CD4-positive, alpha-beta T cell treated with Interleukin-4 for 1 hour (primary cell): ENCODE data around the gene RBM33.
"Not testable (repeated sequence)": the region's sequence is repeated elsewhere in the genome, so short reads cannot be mapped to it uniquely, and the experiment has no call there.

Experiments
- DNase-seq, 2 donors: peaks; one replicate each; pipeline ENCODE4 v3.0.0-alpha.2; 2020 to 2022

The RBM33 gene

DNA sequence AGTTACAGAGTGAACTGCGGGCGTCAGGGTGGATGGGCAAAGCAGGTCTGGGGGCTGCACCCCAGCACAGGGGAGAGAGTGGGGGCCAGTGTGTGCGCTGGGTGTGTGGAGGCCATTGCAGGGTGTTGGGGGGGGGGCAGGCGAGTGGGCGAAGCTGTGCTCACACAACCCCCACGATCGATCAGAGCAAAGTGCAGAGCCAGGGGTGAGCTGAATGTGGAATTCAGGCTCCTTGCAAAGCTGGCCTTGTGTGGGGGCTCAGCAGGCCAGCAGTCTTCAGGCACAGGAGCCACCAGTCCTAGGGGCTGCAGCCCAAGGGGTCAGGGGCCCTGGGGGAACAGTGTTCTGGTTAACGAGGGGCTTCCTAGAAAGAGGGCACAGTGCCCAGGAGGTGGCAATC, 168.7 kb downstream of the RBM33 start:
- no peak for DNase-seq

DNA sequence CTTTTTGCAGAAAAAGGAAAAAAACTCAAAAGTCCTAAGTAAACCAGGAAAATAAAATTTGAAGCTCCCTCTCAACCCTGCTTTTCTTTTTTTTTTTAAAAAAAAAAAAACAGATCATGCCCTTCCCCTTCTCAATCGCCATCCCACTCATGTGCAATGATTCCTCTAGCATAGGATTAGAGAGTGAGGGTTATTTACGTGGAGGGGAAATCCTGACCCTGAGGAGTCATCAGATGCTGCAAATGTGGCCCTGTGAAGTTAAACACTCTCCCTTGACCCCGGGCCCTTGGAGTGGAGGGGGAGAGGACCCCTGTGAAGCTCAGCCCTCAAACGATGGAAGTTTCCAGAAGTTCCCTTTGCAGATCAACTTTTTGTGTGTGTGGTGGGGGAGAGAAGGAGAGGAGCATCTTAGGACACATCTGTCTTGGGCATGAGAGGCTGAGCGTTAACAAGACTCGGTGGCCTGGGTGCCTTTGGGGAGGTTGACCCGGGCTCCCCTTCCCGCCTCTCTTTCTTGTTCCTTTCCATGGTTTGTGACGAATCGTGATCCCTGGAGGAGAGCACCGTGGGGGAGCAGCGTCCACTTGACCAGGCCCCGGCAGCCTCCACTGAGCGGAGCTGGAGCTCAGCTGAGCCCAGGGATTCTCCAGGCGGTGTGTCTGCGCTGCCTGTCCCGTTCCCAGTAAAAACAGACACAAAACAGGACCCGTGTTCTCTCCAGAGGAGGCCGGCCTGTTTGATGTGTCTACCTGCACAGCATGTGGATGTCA, 169.3 kb downstream of the RBM33 start:
- DNase-seq, result no peak

DNA sequence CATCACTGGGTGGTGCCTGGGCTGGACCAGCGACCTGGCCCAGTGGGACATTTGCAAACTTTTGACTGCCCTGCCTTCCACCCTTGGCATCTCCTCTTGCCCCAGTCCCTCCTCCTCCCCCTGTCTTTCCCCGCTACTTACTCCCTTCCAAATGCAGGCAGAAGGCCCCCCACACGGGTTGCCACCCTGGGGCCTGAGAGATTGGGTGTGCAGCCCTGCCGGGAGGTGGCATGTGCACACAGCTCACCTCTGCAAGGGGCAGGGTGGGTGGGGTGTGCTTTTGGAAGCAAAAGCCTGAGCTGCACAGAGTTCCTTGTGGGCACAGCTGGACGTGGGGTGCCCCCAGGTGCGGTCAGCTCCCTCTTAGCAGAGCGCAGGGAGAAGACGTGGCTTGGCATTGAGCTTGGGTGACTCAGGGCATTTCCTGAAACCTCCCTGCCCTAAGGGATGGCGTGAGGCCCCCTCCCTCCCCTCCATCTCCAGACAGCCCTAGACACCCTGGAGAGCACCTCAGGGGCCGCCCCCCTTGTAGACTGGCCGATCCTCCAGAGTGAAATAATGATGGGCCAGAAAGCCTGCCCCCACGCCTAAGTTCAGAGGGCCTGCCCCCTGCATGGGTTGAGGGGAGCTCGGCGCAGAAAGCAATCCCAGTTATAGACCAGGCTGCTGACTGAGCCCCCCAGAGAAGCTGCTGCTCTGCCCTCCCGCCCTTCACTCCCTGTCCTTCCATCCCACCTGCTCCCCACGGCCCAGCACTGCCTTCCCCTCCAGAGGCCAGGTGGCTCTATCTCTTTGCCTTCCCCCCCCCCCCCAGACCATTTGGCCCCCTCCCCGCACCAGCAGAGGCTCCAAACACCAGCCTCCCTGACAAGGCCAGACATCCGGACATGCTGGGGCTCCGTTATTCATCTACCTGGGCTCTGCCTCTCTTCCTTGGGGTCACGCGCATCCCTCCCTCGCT, 170.1 kb downstream of the RBM33 start:
- DNase-seq, result no peak

DNA sequence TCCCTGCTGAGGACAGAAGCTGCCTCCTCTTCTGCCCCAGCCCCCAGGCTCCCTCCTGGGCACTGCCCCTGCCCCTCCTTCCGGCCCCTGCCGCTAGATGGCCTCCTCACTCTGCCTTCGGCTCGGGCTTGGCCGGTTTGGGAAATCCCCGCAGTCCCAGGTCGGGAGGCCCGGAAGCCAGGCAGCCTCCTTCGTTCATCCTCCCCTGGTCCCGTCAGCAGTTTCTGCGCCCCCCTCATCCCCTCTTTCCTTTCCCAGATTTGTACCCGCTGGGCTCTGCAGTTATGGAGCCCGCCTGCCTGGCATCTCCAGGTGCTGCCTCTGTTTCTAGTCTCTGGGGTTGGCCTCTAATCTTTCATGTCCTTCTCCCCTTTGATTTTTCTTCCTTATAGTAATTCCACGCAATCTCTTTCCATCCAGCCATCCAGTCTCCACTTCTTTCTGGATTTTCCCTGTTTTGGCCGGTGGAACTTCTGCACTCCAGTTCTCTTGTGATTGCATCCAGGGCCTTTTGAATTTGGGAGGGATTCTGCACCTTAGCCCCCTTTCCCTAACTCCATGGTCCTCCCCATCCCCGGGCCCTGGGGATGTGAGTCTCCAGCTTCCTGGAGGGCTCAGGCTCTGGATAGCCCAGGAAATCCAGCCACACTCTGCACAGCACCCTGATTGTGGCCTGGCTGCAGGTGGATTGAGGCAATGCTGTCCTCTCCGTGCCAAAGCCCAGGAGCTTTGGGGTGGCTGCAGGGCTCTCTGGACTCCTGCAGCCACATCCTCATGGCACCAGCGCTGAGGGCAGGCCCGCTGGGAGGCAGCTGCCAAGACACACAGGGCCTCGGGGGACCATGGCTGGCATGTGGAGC, 171.1 kb downstream of the RBM33 start:
- peak; percentile 40 to 49 for DNase-seq

DNA sequence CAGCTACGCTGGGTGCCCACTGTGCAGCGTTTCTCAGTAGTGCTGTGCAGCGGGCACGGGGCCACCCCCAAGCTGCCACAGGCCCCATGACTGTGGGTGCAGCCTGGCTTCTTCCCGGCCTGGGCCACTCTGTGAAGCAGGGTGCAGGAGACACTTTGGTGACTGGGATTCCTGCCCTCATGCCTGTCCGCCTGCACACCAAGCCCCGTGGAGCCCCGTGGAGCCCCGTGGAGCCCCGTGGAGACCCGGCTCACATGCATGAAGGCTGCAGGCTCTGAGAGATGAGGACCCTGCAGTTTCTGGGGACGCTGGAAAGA, 171.7 kb downstream of the RBM33 start:
- no peak for DNase-seq

DNA sequence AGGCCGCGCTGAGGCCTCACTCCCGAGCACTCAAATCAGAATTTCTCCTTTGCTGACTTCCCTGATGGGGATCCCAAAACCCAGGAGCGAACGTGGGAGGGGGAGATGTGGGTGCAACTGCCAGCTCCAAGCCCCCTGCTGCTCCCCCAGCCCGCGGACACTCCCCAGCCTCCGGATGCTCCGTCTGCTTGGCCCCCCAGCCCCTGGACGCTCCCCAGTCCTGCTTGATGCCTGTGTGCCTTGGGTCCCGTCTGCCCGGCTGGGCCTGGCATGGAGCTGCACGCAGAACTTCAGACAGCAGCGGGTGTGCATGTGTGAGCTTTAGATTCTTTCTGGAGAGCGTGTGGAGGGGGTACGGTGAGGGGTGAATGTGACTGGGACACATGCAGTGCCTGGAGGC, 172.5 kb downstream of the RBM33 start:
- no peak for DNase-seq

DNA sequence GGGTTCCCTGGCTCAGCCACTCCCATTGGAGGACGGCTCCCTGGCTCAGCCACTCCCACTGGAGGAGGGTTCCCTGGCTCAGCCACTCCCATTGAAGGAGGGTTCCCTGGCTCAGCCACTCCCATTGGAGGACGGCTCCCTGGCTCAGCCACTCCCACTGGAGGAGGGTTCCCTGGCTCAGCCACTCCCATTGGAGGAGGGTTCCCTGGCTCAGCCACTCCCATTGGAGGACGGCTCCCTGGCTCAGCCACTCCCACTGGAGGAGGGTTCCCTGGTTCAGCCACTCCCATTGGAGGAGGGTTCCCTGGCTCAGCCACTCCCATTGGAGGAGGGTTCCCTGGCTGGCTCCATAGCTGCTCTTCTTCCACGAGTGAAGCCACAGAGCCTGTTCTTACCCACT, 173.1 kb downstream of the RBM33 start:
- not testable (repeated sequence) for DNase-seq

DNA sequence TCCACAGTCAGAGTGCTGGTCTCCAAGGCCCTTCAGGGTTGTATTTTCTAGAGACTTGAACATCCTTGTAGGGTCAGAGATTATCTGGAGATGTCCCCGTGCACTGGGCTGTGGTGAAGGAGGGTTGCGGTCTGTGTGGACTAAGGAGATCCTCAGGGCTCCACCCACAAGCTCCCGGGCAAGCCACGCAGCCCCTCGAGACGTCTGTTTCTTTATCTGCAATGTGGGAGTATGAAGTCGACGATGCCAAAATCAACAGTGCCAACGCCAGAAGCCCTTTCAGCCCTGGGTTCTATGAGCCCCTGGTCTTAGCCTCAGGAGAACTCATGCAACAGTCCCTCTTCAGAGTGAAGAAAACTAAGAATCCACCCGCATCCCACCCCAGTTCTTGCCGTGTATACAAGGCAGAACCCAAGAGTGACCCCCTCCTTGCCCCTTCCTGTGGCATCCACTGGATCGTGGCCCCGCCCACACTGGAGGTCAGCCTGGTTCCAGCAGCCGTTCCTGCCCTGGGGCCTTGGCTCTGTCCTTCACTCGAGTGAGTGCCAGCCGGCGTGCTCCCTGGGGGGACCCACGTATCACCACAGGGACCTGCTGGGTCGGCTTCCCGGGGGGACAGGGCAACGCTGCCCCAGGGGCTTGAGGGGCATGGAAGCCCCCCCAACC, 173.8 kb downstream of the RBM33 start:
- no peak for DNase-seq

DNA sequence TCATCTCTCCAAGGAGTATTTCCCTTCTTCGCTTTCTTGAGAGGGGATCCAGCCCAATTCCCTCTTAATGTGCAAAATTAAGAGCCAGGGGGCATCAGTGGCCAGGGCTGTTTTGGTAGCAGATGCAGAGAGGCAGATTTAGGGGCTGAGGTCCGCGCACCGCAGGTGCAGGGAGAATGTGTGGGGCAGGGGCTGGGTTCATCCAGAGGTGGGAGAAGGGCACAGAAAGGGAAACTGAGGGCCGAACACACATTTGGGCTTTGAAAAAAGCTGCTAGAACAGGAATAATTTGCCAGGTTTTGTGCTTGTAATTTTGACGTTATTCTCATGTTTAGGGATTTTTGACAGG, 174.3 kb downstream of the RBM33 start:
- DNase-seq, result no peak

DNA sequence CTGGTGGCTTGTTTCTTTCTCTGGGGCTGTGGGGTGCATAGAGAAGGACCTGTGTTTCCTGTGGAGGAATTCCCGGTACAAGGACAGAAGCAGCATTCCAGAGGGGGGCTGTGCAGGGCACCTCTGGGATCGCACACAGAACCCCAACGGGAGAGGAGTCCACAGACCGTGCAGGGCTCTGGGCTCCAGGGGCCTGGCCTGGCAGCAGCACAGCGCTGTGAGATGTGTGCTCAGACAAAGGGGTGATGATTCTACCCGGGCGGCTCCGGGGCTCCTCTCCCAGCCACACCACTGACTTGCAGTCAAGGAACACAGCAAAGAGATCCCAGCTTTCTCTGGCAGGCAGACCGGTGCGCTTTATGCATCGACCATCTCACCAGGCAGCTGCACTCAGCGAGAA, 174.7 kb downstream of the RBM33 start:
- no peak for DNase-seq

DNA sequence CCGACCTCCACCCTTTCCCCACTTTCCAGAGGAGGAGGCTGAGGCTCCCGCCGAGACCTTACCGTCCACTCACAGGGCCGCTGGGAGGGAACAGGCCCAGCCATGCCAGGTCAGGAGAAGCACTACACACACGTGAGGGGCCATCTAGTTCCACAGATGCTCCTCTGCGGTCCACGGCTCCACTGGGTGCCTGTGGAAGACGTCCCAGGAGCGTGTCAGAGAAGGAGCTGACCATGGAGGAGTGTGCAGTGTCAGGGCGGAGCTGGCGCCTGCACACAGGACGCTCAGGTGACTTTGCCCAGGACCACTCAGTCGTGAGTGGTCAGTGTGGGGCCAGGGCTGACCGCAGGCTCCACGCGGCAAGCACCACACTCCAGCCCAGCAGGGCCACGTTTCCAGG, 175.8 kb downstream of the RBM33 start:
- DNase-seq, result no peak

DNA sequence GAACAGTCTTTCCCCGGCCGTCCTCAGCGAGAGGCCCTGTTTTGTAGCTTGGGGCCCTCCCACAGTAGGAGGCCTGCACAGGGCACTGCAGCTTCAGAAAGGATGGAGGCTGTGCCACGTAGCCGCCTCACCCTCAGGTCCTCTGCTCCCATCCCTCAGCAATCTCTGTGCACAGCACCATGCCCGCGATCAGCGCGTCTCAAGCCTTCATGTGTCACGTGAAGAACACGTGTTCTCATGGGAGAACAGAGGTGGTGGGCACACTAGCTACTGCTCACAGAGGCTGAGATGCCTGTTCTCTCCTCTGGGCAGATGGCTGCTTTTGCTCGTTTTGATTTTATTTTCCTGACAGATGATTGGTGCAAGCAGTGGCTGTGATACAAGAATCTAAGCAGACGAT, 176.3 kb downstream of the RBM33 start:
- DNase-seq, result no peak

DNA sequence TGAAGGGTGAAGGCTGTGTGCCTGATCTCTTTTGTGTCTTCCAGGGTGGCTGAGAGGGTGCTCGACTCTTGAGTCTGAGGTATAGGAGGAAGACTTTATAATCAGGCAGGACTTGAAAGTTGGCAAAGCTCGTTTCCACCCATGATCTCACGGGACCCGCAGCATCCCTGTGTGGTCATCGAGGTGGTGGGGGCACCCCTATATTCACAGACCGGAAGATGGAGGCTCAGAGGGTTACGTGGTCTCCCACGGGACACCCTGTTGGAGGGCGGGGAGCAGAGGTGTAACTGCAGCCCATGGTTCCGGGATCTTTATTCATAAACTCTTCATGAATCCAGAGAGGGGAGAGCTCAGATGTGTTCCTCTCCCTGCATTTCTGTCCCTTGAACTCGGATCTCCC, 177.4 kb downstream of the RBM33 start:
- DNase-seq, result no peak

DNA sequence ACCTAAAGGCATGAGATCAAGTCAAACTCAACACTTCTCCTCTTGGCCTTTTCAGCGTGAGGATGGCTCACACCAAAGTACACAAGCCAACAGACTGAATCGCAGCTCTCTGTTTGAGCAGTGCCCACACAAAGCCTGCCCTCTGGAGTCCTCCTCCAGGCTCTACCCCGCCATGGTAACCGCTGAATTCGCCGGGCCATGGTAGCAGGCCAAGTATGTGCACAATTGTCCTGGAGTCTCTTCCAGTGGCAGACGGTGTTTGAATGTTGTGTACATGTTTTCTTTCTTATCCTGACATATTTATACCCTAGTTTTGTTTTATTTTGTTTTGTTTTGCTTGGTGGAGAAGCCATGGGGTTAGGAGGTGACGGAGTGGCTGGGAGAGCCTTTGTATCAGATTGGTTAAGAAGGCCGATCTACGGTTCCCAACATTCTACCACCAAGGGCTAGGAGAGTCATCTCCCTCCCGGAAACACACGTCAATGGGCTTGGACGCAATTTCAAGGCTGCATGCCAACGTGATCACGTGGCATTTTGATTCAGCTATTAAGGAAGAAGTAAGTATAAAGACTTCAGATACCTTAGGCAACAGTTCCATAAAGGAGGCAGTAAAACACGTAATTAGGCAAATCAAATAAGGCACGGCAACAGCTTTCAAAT, 179.9 kb downstream of the RBM33 start:
- DNase-seq, result no peak

DNA sequence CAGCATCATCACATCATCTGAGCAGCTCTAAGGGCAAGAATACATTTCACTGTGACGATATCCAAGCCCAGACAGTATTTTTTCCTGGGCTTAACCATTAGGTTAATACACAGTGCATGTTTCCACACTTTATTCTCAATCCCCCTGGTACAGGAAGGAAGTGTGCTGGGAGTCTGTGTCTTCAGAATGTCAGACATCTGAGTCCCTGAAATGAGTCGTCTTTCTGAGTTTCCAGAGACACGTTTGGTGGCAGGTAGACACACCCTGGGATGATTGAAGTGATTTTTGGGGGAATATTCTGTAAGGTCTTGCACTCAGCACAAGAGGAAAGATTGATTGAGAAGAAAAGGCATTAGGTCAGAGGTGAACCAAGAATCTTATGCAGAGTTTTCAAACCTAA, 180.9 kb downstream of the RBM33 start:
- no peak for DNase-seq

DNA sequence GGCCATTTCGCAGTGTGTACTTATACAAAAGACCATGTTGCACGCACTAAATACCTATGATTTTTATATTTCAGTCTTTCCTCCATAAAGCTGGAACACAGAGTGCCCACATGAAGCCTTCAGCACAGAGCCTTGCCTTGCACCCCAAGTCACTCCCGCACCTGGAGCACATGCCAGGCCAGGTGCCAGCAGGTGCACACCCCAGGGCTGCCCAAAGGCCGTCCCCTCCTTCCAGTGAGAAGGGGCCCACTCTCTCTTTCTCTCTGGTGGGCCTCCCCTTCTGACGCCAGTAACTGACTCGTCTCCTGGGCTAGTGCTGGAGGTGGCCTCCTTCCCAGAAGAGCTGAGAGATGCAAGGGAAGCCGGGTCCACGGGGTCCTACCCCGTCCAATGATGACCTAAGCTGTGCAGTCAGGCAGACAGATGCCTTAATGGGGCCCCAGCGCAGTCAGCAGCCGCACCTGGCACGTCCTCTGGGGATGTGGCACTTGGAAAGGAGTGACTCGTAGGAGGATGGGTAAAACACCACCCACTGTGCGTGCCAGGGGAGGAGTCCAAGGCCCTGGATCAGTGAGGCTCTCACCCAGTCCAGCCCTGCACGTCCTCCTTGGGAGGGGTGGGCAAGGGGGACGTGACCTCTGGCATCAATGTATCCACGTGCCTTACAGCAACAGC, 185.5 kb downstream of the RBM33 start:
- DNase-seq, result no peak
